ENCODE data around the gene ALDH3B1. TPM values are rescaled to one million over a fixed set of nuclear protein-coding genes. Genes with fewer than 3 reads are reported as not detected.

The ALDH3B1 gene
- total RNA-seq, 1 experiment from 2014 or later = 104 TPM

DNA sequence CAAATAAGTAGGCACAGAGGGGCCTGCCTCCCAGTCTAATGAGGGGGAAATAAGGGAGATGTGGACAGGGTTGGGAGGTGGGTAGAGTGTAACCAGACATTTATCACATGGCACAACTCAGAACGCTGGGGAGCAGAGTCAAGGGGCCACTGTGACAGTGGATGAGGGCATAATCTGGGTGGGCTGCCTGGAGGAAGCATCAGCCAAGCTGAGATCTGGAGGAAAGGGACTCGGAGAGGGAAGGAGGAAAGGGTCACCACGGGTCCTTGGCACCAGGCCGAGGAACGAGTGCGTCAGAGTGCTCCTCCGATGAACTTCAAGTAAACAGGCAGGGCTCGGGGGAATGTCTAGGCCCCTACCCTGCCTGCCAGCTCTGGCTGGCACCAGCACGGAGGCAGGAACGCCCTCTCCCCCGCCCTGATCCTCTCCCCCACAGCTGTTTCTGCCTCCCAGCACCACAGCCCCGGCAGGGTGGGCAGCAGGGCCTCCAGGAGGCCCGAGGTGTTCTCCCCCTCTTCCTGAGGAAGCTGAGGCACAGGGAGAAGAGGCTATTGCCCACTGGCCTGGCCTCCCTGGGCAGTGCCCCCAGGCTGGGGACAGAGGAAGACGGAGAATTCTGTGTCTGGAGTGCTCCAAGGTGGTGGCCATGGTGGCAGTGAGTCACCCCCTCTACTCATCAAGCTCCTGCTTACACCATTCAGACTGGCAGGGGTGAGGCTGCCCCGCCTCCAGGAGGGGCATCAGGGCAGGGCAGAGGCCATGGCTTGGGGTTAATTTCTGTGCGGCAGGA is 4.2 kb downstream of the ALDH3B1 start:
- intact Hi-C loops (cut with micrococcal nuclease; ENCODE audit: unreplicated experiment) = loop anchor here (1.0 to 10.0 kb wide), 4 partner anchors 16 to 170 kb away; partner anchors contain the start of gene NDUFS8
- H3K4me1 ChIP-seq (replicated peaks; ENCODE audit: insufficient read depth) = peaks cover 87% of the 10 kb centered on the region
- H3K9me2 ChIP-seq (ENCODE audit: insufficient read depth) = no peaks in the 10 kb centered on the region
- ChIA-PET POLR2A (ENCODE audit: unreplicated experiment) (interaction anchor here (0.6 to 1.0 kb wide), 6 partner anchors 26 to 712 kb away, joined by 3 to 5 read pairs (median 4); no protein-coding TSS in a partner anchor), CTCF (interaction anchor here (0.5 to 1.5 kb wide), 3 partner anchors 13 to 195 kb away, joined by 3 to 22 read pairs (median 7); no protein-coding TSS in a partner anchor)
- H2AFZ ChIP-seq = peak overlapping the region; percentile 62
- H4K20me1 ChIP-seq (ENCODE audit: insufficient read depth) = no peaks in the 10 kb centered on the region
- no peak for TF ChIP-seq EZH2 (IDR thresholded peaks at IDR 0.05; ENCODE audit: low read depth)
- TF ChIP-seq, protein P1, sequence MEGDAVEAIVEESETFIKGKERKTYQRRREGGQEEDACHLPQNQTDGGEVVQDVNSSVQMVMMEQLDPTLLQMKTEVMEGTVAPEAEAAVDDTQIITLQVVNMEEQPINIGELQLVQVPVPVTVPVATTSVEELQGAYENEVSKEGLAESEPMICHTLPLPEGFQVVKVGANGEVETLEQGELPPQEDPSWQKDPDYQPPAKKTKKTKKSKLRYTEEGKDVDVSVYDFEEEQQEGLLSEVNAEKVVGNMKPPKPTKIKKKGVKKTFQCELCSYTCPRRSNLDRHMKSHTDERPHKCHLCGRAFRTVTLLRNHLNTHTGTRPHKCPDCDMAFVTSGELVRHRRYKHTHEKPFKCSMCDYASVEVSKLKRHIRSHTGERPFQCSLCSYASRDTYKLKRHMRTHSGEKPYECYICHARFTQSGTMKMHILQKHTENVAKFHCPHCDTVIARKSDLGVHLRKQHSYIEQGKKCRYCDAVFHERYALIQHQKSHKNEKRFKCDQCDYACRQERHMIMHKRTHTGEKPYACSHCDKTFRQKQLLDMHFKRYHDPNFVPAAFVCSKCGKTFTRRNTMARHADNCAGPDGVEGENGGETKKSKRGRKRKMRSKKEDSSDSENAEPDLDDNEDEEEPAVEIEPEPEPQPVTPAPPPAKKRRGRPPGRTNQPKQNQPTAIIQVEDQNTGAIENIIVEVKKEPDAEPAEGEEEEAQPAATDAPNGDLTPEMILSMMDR (conservative IDR thresholded peaks at IDR 0.05) = no peak
- peak overlapping the region; percentile 81 for H3K4me2 ChIP-seq
- peak; percentile 96 to 98 for DNase-seq
- H3K27ac ChIP-seq = peak overlapping the region; percentile 93
- H3K27me3 ChIP-seq (ENCODE audit: insufficient read depth, low read depth) = no peaks in the 10 kb centered on the region
- TSS peak; percentile 18 for BruUV-seq (replicated peaks)
- peaks cover 58% of the 10 kb centered on the region for H3F3A ChIP-seq (ENCODE audit: insufficient read depth, low read depth)
- no peaks in the 10 kb centered on the region for H3K36me3 ChIP-seq (ENCODE audit: low read depth)
- H3K79me2 ChIP-seq (ENCODE audit: low read depth) = peaks cover 25% of the 10 kb centered on the region; the same call in 1 of the 2 replicates
- peak overlapping the region; percentile 49 for H3K4me3 ChIP-seq
- no peaks in the 10 kb centered on the region for H3K9me3 ChIP-seq (ENCODE audit: insufficient read depth, low read depth)

DNA sequence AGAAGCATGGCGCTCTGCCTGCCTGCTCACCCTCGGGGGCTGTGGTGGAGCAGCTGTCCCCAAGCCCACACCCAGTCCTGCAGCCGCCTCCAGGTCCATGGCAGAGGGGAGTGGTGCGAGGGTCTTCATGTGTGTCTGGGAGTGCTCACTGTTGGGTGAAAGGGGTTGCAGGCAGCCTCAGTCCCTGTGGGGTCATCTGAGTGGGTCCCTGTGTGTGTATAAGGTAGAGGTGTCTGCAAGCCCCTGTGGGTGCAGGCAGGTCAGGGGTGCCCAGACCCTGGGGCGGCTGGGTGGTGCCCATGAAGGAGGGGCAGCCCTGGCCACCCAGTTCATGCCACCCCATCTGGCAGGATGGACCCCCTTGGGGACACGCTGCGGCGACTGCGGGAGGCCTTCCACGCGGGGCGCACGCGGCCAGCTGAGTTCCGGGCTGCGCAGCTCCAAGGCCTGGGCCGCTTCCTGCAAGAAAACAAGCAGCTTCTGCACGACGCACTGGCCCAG is 4.9 kb downstream of the ALDH3B1 start:
- POLR2A ChIA-PET (ENCODE audit: unreplicated experiment) = interaction anchor here (0.6 to 1.0 kb wide), 3 partner anchors 25 to 713 kb away, joined by 3 to 4 read pairs (median 3); no protein-coding TSS in a partner anchor
- no peak for TF ChIP-seq EZH2 (IDR thresholded peaks at IDR 0.05; ENCODE audit: low read depth)
- TF ChIP-seq, protein P1 (conservative IDR thresholded peaks at IDR 0.05) = no peak
- Histone ChIP-seq H3K9me2 (ENCODE audit: insufficient read depth) (no peaks in the 10 kb centered on the region), H3K4me1 (replicated peaks; ENCODE audit: insufficient read depth) (peaks cover 86% of the 10 kb centered on the region), H3K36me3 (ENCODE audit: low read depth) (no peaks in the 10 kb centered on the region), H4K20me1 (ENCODE audit: insufficient read depth) (no peaks in the 10 kb centered on the region), H3K9me3 (ENCODE audit: insufficient read depth, low read depth) (no peaks in the 10 kb centered on the region), H2AFZ (no peak overlapping the region), H3K4me2 (peak overlapping the region; percentile 81), H3K27ac (peak overlapping the region; percentile 93), H3K4me3 (peak overlapping the region; percentile 49), H3K27me3 (ENCODE audit: insufficient read depth, low read depth) (no peaks in the 10 kb centered on the region), H3F3A (ENCODE audit: insufficient read depth, low read depth) (peaks cover 52% of the 10 kb centered on the region), H3K79me2 (ENCODE audit: low read depth) (peaks cover 25% of the 10 kb centered on the region; the same call in 1 of the 2 replicates)
- CTCF ChIA-PET = interaction anchor here (0.6 to 1.5 kb wide), 2 partner anchors 13 to 194 kb away, joined by 3 to 7 read pairs; no protein-coding TSS in a partner anchor
- no peak for DNase-seq
- intact Hi-C loops (cut with micrococcal nuclease; ENCODE audit: unreplicated experiment) = loop anchor here (1.0 to 10.0 kb wide), 4 partner anchors 15 to 170 kb away; partner anchors contain the start of gene NDUFS8
- BruUV-seq (replicated peaks) = no TSS peak

- no TSS peak for BruUV-seq (replicated peaks)
- ChIA-PET POLR2A (ENCODE audit: unreplicated experiment) (no interaction called here), CTCF (interaction anchor here (1.5 kb wide), 1 partner anchor 194 kb away, joined by 3 read pairs; no protein-coding TSS in a partner anchor)
- Histone ChIP-seq H3K79me2 (ENCODE audit: low read depth) (peaks cover 25% of the 10 kb centered on the region; the same call in 1 of the 2 replicates), H2AFZ (no peak overlapping the region), H3K9me3 (ENCODE audit: insufficient read depth, low read depth) (no peaks in the 10 kb centered on the region), H3K9me2 (ENCODE audit: insufficient read depth) (no peaks in the 10 kb centered on the region), H3K4me1 (replicated peaks; ENCODE audit: insufficient read depth) (peaks cover 87% of the 10 kb centered on the region), H3K27me3 (ENCODE audit: insufficient read depth, low read depth) (no peaks in the 10 kb centered on the region), H4K20me1 (ENCODE audit: insufficient read depth) (no peaks in the 10 kb centered on the region), H3K36me3 (ENCODE audit: low read depth) (no peaks in the 10 kb centered on the region), H3K4me3 (no peak overlapping the region), H3K4me2 (peak overlapping the region; percentile 81), H3F3A (ENCODE audit: insufficient read depth, low read depth) (peaks cover 52% of the 10 kb centered on the region), H3K27ac (no peak overlapping the region)
- TF ChIP-seq EZH2 (IDR thresholded peaks at IDR 0.05; ENCODE audit: low read depth) = no peak
- TF ChIP-seq, protein P1 (conservative IDR thresholded peaks at IDR 0.05) = no peak
- DNase-seq = no peak
- intact Hi-C loops (cut with micrococcal nuclease; ENCODE audit: unreplicated experiment) = loop anchor here (10.0 kb wide), 1 partner anchor 171 kb away; no protein-coding TSS in a partner anchor
These were observed 5.3 kb downstream of the ALDH3B1 start for GRCh38 chr11:68015467-68015866.
